Measurements from ENCODE around the gene TAS2R1.
"Not testable (repeated sequence)": the region's sequence is repeated elsewhere in the genome, so short reads cannot be mapped to it uniquely, and the experiment has no call there.

The TAS2R1 gene

GRCh38 chr5:9610364-9610763 lies 19.8 kb downstream of the TAS2R1 start:
- no peak for TF ChIP-seq CTCF (IDR thresholded peaks at IDR 0.05; ENCODE audit: control insufficient read depth, extremely low read depth, insufficient read depth)
- H3K4me3 ChIP-seq (ENCODE audit: low read depth, low read length): no peak overlapping the region
- DNase-seq (ENCODE audit: low read depth): no peak

GRCh38 chr5:9608093-9608492 lies 22.1 kb downstream of the TAS2R1 start:
- no peak for TF ChIP-seq CTCF (IDR thresholded peaks at IDR 0.05; ENCODE audit: control insufficient read depth, extremely low read depth, insufficient read depth)
- no peak overlapping the region for H3K4me3 ChIP-seq (ENCODE audit: low read depth, low read length)
- DNase-seq (ENCODE audit: low read depth): no peak

GRCh38 chr5:9605041-9605838 lies 24.9 kb downstream of the TAS2R1 start:
- H3K4me3 ChIP-seq (ENCODE audit: low read depth, low read length): no peak overlapping the region
- no peak for DNase-seq (ENCODE audit: low read depth)
- TF ChIP-seq CTCF (IDR thresholded peaks at IDR 0.05; ENCODE audit: control insufficient read depth, extremely low read depth, insufficient read depth): no peak

- DNase-seq (ENCODE audit: low read depth): no peak
- H3K4me3 ChIP-seq (ENCODE audit: low read depth, low read length): no peak overlapping the region
- TF ChIP-seq CTCF (IDR thresholded peaks at IDR 0.05; ENCODE audit: control insufficient read depth, extremely low read depth, insufficient read depth): no peak
Measured at GRCh38 chr5:9604416-9604815, 25.7 kb downstream of the TAS2R1 start.

GRCh38 chr5:9601055-9601739 lies 29.0 kb downstream of the TAS2R1 start:
- no peak for TF ChIP-seq CTCF (IDR thresholded peaks at IDR 0.05; ENCODE audit: control insufficient read depth, extremely low read depth, insufficient read depth)
- DNase-seq (ENCODE audit: low read depth): no peak
- H3K4me3 ChIP-seq (ENCODE audit: low read depth, low read length): no peak overlapping the region

- H3K4me3 ChIP-seq (ENCODE audit: low read depth, low read length): no peak overlapping the region
- no peak for DNase-seq (ENCODE audit: low read depth)
- TF ChIP-seq CTCF (IDR thresholded peaks at IDR 0.05; ENCODE audit: control insufficient read depth, extremely low read depth, insufficient read depth): no peak
Measured at GRCh38 chr5:9599391-9599790, 30.8 kb downstream of the TAS2R1 start.

GRCh38 chr5:9598329-9598728 lies 31.8 kb downstream of the TAS2R1 start:
- DNase-seq (ENCODE audit: low read depth); H3K4me3 ChIP-seq (ENCODE audit: low read depth, low read length): not testable (repeated sequence)

- DNase-seq (ENCODE audit: low read depth); H3K4me3 ChIP-seq (ENCODE audit: low read depth, low read length): not testable (repeated sequence)
Measured at GRCh38 chr5:9597322-9597721, 32.8 kb downstream of the TAS2R1 start.

All from LNCaP clone FGC (cell line).